Measurements from ENCODE around the gene AP3S2.
"Not testable (repeated sequence)": the region's sequence is repeated elsewhere in the genome, so short reads cannot be mapped to it uniquely, and the experiment has no call there.

Gene AP3S2

GRCh38 chr15:89794627-89795241 is 99.1 kb downstream of the AP3S2 start:
- Histone ChIP-seq H3K4me3 (ENCODE audit: low read depth, low read length) (no peak overlapping the region), H3K36me3 (ENCODE audit: control insufficient read depth, insufficient read depth, low read length) (no peaks in the 10 kb centered on the region), H3K27ac (no peak overlapping the region)

DNA sequence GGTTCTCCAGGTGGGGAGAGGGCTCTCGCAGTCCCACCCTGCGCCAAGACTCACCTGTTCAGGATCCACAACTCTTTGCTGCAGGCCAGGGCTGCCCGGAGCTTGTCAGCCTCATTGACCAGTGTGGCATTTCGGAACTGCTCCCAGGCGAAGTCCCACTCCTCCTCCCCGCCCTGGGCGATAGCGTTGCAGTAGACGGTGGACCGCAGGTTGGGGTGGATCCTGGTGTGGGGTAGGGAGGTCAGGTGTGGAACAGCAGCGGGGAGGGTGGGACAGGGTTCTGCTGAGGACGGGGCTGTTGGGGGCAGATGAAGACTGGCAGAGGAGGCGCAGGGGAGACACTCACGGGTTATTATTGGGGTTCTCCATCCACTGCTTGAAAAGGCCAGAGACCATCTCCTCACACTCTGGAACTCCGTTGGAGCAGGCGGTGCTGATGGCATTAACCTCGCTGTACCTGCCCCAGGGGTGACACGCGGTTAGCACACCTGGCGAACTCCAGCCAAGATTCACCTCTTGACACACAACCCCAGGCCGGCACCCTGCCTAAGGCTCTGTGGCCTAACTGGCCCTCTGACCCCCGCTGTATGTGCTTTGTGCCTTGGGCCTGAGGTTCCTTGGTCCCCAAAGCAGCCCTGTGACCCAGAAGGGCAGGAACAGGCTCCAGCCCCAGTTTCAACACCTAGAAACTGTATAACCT is 101.5 kb downstream of the AP3S2 start:
- H3K27ac ChIP-seq: no peak overlapping the region
- H3K4me2 ChIP-seq (ENCODE audit: low read length): no peak overlapping the region
- no peaks in the 10 kb centered on the region for H3K79me2 ChIP-seq
- no peaks in the 10 kb centered on the region for H3K4me1 ChIP-seq
- no peaks in the 10 kb centered on the region for H3K36me3 ChIP-seq (ENCODE audit: control insufficient read depth, insufficient read depth, low read length)
- H3K9me3 ChIP-seq (ENCODE audit: control insufficient read depth, low read length): no peaks in the 10 kb centered on the region
- H3K9ac ChIP-seq: no peak overlapping the region
- H3K4me3 ChIP-seq (ENCODE audit: low read depth, low read length): no peak overlapping the region
- H3K27me3 ChIP-seq (ENCODE audit: control insufficient read depth, insufficient read depth, low read length): no peaks in the 10 kb centered on the region
- H2AFZ ChIP-seq: no peak overlapping the region
- TF ChIP-seq CTCF (IDR thresholded peaks at IDR 0.05): no peak

More at GRCh38 chr15:89794627-89795241, 99.1 kb downstream of the AP3S2 start:
- Histone ChIP-seq H3K9ac (no peak overlapping the region), H3K79me2 (no peaks in the 10 kb centered on the region), H2AFZ (no peak overlapping the region), H3K9me3 (ENCODE audit: control insufficient read depth, low read length) (no peaks in the 10 kb centered on the region), H3K4me2 (ENCODE audit: low read length) (no peak overlapping the region), H3K4me1 (no peaks in the 10 kb centered on the region), H3K27me3 (ENCODE audit: control insufficient read depth, insufficient read depth, low read length) (no peaks in the 10 kb centered on the region)
- no peak for TF ChIP-seq CTCF (IDR thresholded peaks at IDR 0.05)

GRCh38 chr15:89790661-89791060 is 103.1 kb downstream of the AP3S2 start:
- Histone ChIP-seq H3K9me3 (ENCODE audit: control insufficient read depth, low read length) (no peaks in the 10 kb centered on the region), H3K79me2 (no peaks in the 10 kb centered on the region), H3K27me3 (ENCODE audit: control insufficient read depth, insufficient read depth, low read length) (no peaks in the 10 kb centered on the region), H3K4me3 (ENCODE audit: low read depth, low read length) (no peak overlapping the region), H2AFZ (no peak overlapping the region), H3K9ac (no peak overlapping the region), H3K4me2 (ENCODE audit: low read length) (no peak overlapping the region), H3K4me1 (no peaks in the 10 kb centered on the region), H3K27ac (no peak overlapping the region), H3K36me3 (ENCODE audit: control insufficient read depth, insufficient read depth, low read length) (no peaks in the 10 kb centered on the region)
- TF ChIP-seq CTCF (IDR thresholded peaks at IDR 0.05): no peak

DNA sequence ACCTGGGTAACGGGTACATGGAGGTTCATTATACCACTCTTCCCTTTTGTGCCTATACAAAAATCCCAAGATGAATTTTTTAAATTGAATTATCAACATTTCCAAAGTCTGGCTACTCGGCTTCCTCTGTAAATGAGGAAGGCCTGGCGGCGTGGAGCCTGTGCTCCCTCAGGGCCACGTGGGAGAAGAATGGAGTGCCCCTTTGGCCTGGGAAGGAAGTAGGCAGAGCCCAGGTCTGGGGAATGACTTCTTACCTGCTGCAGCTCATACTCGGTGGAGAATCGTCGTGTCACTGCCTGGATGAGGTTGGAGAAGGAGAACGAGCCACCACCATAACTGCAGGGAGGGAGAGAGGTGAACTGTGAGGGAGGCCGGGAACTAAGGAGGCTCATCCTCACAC is 103.6 kb downstream of the AP3S2 start:
- no peaks in the 10 kb centered on the region for H3K4me1 ChIP-seq
- no peaks in the 10 kb centered on the region for H3K79me2 ChIP-seq
- H3K4me2 ChIP-seq (ENCODE audit: low read length): no peak overlapping the region
- no peaks in the 10 kb centered on the region for H3K9me3 ChIP-seq (ENCODE audit: control insufficient read depth, low read length)
- no peak overlapping the region for H3K4me3 ChIP-seq (ENCODE audit: low read depth, low read length)
- H2AFZ ChIP-seq: no peak overlapping the region
- no peaks in the 10 kb centered on the region for H3K27me3 ChIP-seq (ENCODE audit: control insufficient read depth, insufficient read depth, low read length)
- no peak for TF ChIP-seq CTCF (IDR thresholded peaks at IDR 0.05)
- H3K9ac ChIP-seq: no peak overlapping the region
- H3K27ac ChIP-seq: no peak overlapping the region
- H3K36me3 ChIP-seq (ENCODE audit: control insufficient read depth, insufficient read depth, low read length): no peaks in the 10 kb centered on the region

- not testable (repeated sequence) for H3K9me3 ChIP-seq (ENCODE audit: control insufficient read depth, low read length); H2AFZ ChIP-seq; H3K79me2 ChIP-seq; H3K4me3 ChIP-seq (ENCODE audit: low read depth, low read length); H3K36me3 ChIP-seq (ENCODE audit: control insufficient read depth, insufficient read depth, low read length); H3K4me2 ChIP-seq (ENCODE audit: low read length); H3K9ac ChIP-seq; H3K27ac ChIP-seq; H3K4me1 ChIP-seq; H3K27me3 ChIP-seq (ENCODE audit: control insufficient read depth, insufficient read depth, low read length)
Measured at GRCh38 chr15:89788585-89788984, 105.2 kb downstream of the AP3S2 start.

All from parathyroid adenoma (tissue), 2 donors.